Measurements from ENCODE around the gene FKBP1C. TPM values are rescaled to one million over a fixed set of nuclear protein-coding genes. Genes with fewer than 3 reads are reported as not detected.
"Not testable (repeated sequence)": the region's sequence is repeated elsewhere in the genome, so short reads cannot be mapped to it uniquely, and the experiment has no call there.

Gene FKBP1C
- 0.40 TPM for total RNA-seq
- long read RNA-seq: 0 reads

DNA sequence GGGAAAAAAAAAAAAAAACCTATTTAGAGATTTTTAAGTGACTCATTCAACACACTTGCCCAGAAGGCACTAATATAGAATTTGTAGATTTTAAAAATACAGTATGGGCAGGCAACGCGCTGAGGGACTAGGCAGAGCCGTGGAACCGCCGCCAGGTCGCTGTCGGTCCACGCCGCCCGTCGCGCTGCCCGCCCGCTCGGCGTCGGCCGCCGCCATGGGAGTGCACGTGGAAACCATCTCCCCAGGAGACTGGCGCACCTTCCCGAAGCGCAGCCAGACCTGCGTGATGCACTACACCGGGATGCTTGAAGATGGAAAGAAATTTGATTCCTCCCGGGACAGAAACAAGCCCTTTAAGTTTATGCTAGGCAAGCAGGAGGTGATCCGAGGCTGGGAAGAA lies at the start of gene FKBP1C:
Gene FKBP1C (plus strand): TSS at position 127 of the 400 bp plus-strand sequence.
- intact Hi-C loops (cut with DNase I); ATAC-seq (ENCODE audit: poor library complexity); DNase-seq: not testable (repeated sequence)

DNA sequence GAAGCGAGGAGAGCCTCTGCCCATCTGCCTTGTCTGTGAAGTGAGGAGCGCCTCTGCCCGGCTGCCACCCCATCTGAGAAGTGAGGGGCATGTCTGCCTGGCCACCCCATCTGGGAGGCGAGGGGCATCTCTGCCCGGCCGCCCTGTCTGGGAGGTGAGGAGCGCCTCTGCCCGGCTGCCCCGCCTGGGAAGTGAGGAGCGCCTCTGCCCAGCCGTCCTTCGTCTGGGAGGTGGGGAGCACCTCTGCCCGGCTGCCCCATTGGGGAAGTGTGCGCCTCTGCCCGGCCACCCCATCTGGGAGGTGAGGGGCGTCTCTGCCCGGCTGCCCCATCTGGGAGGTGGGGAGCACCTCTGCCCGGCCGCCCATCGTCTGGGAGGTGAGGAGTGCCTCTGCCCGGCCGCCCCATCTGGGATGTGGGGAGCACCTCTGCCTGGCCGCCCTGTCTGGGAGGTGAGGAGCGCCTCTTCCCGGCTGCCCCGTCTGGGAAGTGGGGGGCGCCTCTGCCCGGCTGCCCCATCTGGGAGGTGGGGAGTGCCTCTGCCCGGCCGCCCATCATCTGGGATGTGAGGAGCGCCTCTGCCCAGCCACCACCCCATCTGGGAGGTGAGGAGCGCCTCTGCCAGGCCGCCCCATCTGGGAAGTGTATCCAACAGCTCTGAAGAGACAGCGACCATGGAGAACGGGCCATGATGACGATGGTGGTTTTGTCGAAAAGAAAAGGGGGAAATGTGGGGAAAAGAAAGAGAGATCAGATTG lies 47.0 kb upstream of the FKBP1C start:
- intact Hi-C loops (cut with DNase I): not testable (repeated sequence)
- peak; percentile 24 for DNase-seq

DNA sequence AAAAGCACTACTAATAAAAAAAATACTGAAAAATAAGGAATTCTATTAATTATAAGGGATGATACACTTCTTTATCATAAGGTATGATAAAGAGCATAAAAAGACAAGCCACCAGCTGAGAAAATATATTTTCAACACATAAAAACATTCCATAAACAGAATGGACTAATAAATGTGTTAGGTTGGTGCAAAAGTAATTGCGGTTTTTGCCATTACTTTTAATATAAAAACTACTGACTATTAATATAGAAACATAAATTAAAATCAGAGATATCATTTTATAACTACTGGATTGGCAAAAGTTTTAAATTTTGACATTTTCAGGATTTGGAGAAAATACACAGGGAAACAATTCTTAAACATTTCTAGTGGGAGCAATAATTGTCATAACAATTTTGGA lies 37.1 kb upstream of the FKBP1C start:
- intact Hi-C loops (cut with DNase I): no loop called here
- ATAC-seq (ENCODE audit: poor library complexity) (no peak), DNase-seq (no peak)

More for the DNA sequence above, 47.0 kb upstream of the FKBP1C start:
- ATAC-seq (ENCODE audit: poor library complexity): not testable (repeated sequence)

DNA sequence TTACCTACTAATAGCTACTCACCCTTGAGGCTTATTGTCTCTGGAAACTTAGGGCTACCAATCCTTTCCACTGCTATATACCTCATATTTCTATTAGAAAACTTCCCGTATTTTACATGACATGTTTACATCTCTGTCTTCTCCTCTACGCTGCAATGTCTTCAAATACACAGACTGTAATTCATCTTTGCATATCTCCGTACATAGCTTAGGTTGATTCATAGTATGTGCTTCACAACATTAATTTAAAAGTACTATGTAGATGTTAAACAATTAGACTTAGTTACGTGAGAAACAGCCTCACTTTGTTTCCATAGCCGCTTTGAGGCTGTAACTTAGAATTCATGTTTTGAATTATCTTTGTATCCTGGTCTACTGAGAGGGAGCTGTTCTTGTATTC lies 35.1 kb upstream of the FKBP1C start:
- DNase-seq (no peak), ATAC-seq (ENCODE audit: poor library complexity) (no peak)
- intact Hi-C loops (cut with DNase I): no loop called here

DNA sequence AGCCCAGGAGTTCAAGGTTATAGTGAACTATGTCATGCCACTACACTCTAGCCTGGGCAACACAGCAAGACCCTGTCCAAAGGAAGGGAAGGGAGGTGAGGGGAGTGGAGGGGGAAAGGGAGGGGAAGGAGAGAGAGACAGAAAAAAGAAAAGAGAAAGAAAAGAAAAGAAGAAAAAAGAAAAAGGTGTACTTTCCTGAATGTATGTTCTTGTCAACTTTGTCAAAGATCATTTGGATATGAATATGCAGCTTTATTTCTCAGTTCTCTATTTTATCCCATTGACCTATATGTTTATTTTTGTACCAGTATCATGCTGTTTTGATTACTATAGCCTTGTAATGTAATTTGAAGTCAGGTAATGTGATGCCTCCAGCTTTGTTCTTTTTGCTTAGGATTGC lies 30.9 kb upstream of the FKBP1C start:
- DNase-seq: no peak
- intact Hi-C loops (cut with DNase I): no loop called here
- ATAC-seq (ENCODE audit: poor library complexity): no peak

GRCh38 chr6:63186970-63187369 lies 24.3 kb upstream of the FKBP1C start:
- DNase-seq: no peak
- intact Hi-C loops (cut with DNase I): no loop called here
- no peak for ATAC-seq (ENCODE audit: poor library complexity)

DNA sequence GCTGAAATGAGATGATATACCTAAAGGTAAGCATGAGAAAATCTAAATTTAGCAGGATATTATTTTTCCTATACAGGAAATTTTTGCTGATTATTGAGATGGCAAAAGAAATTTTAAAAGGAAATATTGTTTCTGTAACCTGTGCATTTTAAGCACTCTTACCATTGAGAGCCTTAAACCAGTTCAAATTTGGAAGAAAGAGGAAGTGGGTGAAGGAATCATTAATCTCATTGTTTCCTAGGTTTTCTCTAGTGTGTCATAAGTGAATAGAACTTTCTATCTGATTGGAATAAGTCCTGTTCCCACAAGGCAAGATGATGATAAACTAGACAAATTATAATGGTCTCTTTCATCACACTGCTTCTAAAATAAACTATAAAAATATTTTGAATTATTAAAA lies 22.4 kb upstream of the FKBP1C start:
- intact Hi-C loops (cut with DNase I): no loop called here
- ATAC-seq (ENCODE audit: poor library complexity): no peak
- DNase-seq: no peak

DNA sequence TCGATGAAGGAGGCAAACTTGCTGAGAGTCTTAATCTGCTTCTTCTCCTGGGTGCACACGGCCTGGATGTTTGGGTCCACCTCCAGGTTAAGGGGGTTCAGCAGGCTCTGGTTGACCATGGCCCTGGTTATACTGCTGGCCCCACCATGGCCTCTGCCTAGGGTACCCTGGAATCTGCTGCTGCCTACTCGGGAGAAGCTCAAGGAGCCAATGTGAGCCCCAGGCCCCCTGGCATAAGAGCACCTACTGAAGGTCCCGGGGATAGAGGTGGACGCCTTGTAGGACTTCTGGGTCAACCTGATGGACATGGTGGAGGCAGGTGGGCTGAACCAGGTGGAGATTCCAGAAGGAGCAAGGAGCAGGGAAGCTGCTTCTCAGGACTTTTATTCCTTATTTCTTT lies 17.9 kb upstream of the FKBP1C start:
- DNase-seq: no peak
- no peak for ATAC-seq (ENCODE audit: poor library complexity)
- intact Hi-C loops (cut with DNase I): no loop called here

DNA sequence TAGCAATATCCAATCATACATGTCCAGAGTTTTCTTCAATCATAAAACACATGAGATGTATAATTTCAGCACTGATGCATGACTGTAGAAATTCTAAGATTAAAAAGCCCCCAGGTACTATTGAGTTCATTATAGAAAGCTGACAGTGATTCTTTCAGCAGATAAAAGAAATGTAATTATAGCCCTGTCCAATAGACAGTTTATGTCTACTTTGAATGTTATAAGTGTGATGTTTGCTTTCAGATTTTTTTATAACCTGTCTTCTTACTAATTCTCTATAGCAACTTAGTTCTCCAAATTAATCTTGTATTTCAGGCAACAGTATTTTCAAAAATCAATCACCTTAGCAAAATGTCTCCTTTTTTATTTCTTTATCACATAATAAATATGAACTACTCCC lies 13.5 kb upstream of the FKBP1C start:
- DNase-seq (no peak), ATAC-seq (ENCODE audit: poor library complexity) (no peak)
- intact Hi-C loops (cut with DNase I): no loop called here

DNA sequence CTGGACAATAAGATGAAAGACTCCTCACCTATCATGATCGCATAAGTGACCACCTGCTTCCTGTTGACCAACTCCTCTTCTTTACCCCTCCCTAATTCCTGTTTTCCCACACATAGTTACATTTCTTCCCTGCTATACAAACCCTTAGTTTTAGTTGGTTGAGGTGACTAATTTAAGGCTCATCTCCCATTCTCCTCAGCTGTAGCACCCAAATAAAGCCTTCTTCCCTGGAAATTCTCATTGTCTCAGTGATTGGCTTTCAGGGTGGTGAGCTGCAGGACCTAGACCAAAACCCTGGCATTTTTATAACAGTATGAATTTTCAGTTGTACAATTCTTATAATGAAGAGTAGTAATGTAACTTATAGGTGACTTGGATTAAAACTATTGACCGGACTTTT lies 2.1 kb downstream of the FKBP1C start:
- no peak for ATAC-seq (ENCODE audit: poor library complexity)
- intact Hi-C loops (cut with DNase I): no loop called here
- DNase-seq: no peak

DNA sequence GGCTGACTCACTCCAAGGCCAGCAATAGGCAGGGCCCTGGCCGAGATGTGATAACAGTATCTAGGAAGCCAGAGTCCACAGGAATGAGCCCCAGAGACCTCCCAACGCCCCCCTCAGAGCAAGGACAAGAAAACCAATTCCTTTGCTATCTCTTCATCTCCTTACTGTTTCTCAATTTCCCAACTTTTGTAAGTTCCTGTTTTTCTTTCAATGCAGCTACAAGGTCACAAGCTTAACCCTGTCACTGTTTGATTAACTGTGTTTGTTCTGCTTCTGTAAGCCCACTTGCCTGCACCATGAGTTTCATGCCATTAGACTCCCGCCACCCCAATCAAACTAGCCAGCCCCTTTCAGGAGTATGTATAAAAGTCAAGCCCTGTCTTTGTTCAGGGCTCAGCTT lies 3.5 kb downstream of the FKBP1C start:
- intact Hi-C loops (cut with DNase I): no loop called here
- ATAC-seq (ENCODE audit: poor library complexity): no peak
- no peak for DNase-seq

GRCh38 chr6:63224179-63224578 lies 12.9 kb downstream of the FKBP1C start:
- intact Hi-C loops (cut with DNase I): no loop called here
- no peak for DNase-seq
- ATAC-seq (ENCODE audit: poor library complexity): no peak

DNA sequence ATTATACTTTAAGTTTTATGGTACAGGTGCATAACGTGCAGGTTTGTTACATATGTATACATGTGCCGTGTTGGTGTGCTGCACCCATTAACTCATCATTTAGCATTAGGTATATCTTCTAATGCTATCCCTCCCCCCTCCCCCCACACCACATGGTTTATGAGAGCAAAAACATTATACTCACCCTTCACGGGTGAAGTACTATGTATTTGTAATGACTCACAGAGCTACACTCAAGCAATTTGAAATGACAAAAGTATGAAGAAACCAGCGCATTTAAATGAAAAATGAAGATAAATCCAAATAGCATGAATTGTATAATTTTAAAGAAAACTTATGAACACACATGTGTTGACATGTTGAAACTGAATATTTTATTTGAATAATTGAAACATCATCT lies 14.7 kb downstream of the FKBP1C start:
- ATAC-seq (ENCODE audit: poor library complexity); intact Hi-C loops (cut with DNase I); DNase-seq: not testable (repeated sequence)

- ATAC-seq (ENCODE audit: poor library complexity); DNase-seq; intact Hi-C loops (cut with DNase I): not testable (repeated sequence)
These were observed 16.9 kb downstream of the FKBP1C start for GRCh38 chr6:63227928-63228894.

GRCh38 chr6:63230027-63230426 lies 18.8 kb downstream of the FKBP1C start:
- intact Hi-C loops (cut with DNase I); ATAC-seq (ENCODE audit: poor library complexity); DNase-seq: not testable (repeated sequence)

GRCh38 chr6:63230511-63230910 lies 19.2 kb downstream of the FKBP1C start:
- DNase-seq; intact Hi-C loops (cut with DNase I); ATAC-seq (ENCODE audit: poor library complexity): not testable (repeated sequence)

DNA sequence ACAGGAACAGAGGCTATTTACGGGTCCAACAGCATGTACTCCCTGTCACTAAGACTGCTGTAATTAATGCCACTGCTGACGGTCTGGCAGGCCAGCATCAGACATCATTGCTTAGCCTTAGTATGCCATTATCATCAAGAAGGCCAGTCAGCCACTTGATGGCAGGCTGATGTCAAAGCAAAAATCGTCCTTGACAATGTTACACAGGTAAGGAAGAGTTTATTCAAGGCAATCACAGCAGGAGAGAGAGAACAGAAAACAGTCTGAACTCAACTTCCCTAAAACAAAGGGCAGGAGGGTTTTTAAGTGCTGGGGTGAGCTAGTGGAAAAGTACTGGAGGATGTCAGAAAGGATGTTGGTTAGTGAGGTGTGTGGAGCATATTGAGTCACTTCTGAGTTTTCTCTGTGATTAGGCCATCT lies 25.1 kb downstream of the FKBP1C start:
- ATAC-seq (ENCODE audit: poor library complexity) (no peak), DNase-seq (no peak)
- intact Hi-C loops (cut with DNase I): no loop called here

- intact Hi-C loops (cut with DNase I): no loop called here
- no peak for ATAC-seq (ENCODE audit: poor library complexity)
- DNase-seq: no peak
These were observed 34.2 kb downstream of the FKBP1C start for GRCh38 chr6:63245420-63245819.

DNA sequence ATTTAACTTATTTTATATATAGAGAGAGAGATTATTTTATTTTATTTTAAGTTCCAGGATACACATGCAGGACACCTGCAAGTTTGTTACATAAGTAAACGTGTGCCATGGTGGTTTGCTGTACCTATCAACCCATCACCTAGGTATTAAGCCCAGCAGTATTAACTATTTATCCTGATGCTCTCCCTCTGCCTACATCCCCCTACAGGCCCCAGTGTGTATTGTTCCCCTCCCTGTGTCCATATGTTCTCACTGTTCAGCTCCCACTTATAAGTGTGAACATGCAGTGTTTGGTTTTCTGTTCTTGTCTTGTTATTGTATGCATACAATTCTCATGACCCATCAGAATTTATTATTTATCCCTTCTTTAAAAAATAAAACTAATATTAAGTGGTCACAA lies 34.6 kb downstream of the FKBP1C start:
- no peak for ATAC-seq (ENCODE audit: poor library complexity)
- no peak for DNase-seq
- intact Hi-C loops (cut with DNase I): no loop called here

GRCh38 chr6:63246581-63246980 lies 35.3 kb downstream of the FKBP1C start:
- intact Hi-C loops (cut with DNase I): no loop called here
- ATAC-seq (ENCODE audit: poor library complexity) (no peak), DNase-seq (no peak)

Measured in Right ventricle myocardium superior (tissue), 1 donor.